GM19397 (cell line): ENCODE data around the gene FAM204A.

ENCODE experiments used
- ATAC-seq: cut with Tn5 transposase; IDR thresholded peaks from one replicate; pipeline ENCODE4 v1.9.1; 2021; ENCODE audit warnings: mild to moderate bottlenecking, moderate library complexity; ENCODE audit not compliant: unreplicated experiment

FAM204A gene

GRCh38 chr10:118287076-118287806 lies 54.9 kb downstream of the FAM204A start:
- no peak for ATAC-seq

GRCh38 chr10:118286051-118286838 lies 55.9 kb downstream of the FAM204A start:
- no peak for ATAC-seq

DNA sequence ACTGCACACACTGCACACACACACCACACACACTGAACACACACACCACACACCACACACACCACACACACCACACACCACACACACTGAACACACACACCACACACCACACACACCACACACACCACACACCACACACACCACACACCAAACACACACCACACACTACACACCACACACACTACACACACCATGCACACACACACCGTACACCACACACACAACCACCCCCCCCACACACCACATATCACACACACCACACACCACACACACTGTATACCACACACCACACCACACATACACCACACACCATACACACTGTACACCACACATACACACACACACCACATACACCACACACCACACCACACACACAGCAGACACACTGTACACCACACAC lies 59.5 kb downstream of the FAM204A start:
- ATAC-seq: no peak

DNA sequence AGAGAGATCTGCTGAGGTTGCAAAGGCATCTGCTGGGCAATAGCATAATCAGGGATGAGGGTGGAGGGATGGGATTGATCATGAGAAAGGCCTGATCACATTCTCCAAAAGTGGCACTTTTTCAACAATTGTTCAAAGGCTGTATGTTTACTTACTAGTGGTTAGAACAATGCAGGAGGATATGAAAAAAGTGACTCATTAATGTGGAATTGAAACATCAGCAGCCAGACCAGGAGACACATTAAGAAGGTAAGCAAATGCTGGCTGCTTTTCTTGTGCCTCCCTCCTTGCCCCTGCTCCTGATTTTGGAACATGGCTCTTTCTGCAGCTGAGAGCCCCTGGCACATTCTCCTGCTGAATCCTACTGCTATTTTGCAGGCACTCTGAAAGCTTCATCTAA lies 63.5 kb downstream of the FAM204A start:
- no peak for ATAC-seq

DNA sequence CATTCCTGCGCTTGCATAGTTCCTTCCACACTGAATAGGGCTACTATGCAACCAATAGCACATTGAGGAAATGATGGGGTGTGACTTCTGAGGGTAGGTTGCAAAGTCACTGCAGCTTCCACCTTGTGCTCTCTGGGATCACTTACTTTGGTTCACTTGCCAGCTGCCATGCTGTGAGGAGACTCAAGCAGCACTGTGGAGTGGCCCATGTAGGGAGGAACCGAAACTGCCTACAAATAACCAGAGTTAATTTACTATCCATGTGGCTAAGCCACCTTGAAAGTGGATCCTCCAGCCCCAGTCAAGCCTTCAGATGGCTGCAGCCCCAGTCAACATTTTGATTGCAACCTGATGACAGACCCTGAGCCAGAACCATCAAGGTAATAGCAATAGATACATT lies 64.3 kb downstream of the FAM204A start:
- ATAC-seq: no peak

- ATAC-seq: no peak
Measured at GRCh38 chr10:118276727-118277126, 65.4 kb downstream of the FAM204A start.

DNA sequence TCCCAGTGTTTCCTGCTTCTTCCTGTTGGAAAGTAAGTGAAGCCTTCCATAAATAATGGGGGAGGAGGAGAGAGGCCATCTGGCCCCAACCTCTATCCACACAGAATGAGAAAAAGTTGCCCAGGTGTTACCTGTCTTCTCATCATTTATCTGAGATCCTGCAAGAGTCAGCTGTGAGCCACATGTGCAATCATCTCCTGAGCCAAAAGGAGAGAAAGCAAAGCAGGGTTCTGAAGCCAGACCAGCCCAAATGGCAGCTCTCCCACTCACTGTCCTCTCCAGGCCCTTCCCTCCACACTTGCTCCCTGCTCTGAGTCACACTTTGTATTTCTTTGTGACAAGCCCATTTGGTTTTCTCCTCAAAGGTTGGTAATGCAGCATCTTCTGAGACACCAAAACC lies 65.9 kb downstream of the FAM204A start:
- no peak for ATAC-seq

GRCh38 chr10:118273662-118274061 lies 68.5 kb downstream of the FAM204A start:
- no peak for ATAC-seq

- ATAC-seq: no peak
Measured at GRCh38 chr10:118272767-118273166, 69.4 kb downstream of the FAM204A start.

DNA sequence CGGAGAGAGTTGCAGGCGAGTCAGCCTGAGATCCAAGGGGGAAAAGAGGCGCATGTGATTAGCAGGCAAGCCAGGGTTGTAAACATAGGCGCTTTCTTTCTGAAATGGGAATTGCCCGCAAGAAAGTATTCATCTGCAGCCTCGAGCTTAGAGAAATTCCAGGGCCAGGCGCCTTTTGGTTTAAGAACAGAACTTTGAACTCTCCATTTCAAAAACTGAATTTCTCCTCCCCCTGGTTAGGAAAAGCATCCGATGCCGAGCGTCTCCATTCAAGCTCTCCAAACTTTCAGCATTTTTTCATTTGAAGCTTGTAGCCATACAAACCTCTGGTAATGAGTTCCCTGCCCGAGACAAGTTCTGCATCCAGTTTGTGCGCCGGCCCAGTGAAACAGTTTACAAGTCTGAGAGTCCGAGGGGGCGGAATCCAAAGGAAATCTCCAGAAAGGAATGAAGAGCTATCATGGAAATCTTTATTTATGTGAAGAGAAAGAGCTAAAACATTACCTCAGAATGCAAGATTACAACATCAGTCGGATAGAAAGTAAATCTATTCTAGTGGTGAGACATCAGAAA lies 69.9 kb downstream of the FAM204A start:
- no peak for ATAC-seq

- ATAC-seq: no peak
Measured at GRCh38 chr10:118271671-118272070, 70.5 kb downstream of the FAM204A start.

GRCh38 chr10:118266098-118266748 lies 75.9 kb downstream of the FAM204A start:
- no peak for ATAC-seq

DNA sequence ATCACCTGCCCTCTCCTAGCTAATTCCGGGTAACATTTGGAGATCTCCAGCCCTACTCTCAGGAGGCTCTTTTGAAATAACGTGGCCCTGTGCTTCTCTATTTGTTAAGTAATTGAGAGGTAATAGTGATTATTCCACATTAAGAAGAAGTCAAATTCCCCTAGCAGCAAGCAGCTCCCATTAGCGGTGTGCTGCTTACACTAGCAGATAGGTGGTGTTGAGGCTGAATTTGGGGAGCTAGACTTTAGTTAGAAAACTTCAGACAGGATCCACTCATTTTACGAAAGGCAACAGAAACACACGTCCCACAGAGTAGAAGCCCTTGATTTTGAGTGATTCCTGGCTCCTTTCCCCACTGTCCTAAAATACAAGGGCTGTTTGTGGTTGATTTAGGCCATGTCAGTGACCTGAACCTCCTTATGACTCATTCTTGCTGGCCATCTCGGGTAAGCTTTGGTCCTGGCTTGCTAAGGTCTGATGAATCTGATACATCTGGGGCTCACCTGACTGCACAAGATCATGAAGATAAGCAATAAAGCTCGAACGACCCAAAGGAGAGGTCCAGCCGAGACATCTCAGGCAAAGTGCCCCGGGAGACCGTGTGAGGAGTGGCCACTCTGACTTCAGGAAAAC lies 77.2 kb downstream of the FAM204A start:
- no peak for ATAC-seq

DNA sequence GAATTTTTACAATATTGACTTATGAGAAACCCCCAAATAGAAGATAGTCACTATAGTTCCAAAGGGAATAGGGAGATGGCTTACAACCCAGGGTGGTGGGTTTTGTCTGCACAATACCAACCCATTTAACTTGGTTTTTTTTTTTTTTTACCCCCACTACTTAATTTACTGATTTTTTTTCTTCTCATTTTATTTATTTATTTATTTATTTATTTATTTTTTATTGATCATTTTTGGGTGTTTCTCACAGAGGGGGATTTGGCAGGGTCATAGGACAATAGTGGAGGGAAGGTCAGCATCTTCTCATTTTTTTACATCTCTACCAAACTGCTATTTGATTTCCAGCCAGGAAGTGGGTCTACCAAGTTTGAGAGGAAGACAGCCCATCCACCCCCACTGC lies 77.9 kb downstream of the FAM204A start:
- ATAC-seq: no peak

- no peak for ATAC-seq
Measured at GRCh38 chr10:118262538-118262937, 79.6 kb downstream of the FAM204A start.

- ATAC-seq: no peak
Measured at GRCh38 chr10:118259288-118259906, 82.7 kb downstream of the FAM204A start.

DNA sequence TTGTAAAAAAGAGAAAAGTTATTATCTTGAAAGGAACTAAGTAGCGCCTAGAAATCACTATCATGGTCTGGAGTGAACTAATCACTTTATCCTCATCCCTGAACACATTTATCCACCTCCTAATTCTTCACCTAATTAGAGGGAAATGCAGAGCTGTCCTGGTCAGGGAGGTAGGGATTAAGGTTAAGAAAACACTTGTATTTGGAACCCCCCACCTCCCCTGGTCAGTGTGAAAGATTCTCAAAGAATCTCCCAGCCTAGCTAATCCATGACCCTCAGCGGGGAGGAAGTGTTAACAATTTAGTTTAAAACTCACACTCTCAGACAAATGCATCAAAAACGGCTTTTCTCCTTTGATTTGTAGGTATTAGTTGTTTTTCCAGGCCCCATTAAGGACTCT lies 83.8 kb downstream of the FAM204A start:
- no peak for ATAC-seq

- no peak for ATAC-seq
Measured at GRCh38 chr10:118256825-118257570, 85.1 kb downstream of the FAM204A start.

GRCh38 chr10:118256209-118256608 lies 85.9 kb downstream of the FAM204A start:
- no peak for ATAC-seq

DNA sequence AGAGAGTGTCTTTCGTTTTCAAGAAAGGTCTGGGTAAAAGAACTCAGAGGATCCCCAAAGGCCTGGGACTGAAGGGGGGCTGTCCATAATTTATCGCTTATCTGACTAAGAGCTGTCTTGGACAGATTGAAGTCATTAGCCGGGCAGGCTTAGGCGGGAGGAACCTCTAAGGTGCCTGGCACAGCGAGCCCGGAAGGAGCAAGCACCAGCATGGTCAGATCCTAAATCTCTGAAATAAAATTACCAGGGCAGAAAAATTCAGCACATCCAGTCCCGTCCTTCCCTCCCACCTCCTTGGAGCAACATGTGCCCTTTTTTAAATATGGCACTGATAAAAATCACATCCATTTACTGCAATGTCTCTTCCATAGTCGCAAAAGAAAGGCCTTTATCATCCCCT lies 86.8 kb downstream of the FAM204A start:
- no peak for ATAC-seq
